T-cell (primary cell): ENCODE data around the gene FBXO24. TPM values are rescaled to one million over a fixed set of nuclear protein-coding genes. Genes with fewer than 3 reads are reported as not detected.
A peak's percentile ranks its signal among the peaks of the same experiment; 100 is the strongest.

Experiments
- ATAC-seq, 4 experiments: fragments of 200-7000 bp in 3 of 4; fragments of 150-1000 bp in 1 of 4; cut with Tn5 transposase; replicated peaks in 1 of 4; 1 replicate in 3 of 4; 2 replicates in 1 of 4; pipeline ENCODE4 v1.10.0; 2021; ENCODE audit warnings: moderate library complexity in 3 of 4, mild to moderate bottlenecking in 2 of 4, moderate number of reproducible peaks in 1 of 4
- CTCF ChIA-PET, 2 donors: fragments of 300-600 bp; sonication (Branson Sonifier 250); formaldehyde crosslinking; loops; one replicate each; lab custom pipeline; 2022; ENCODE audit warnings: antibody characterized with exemption in 2 of 2; lab: Charles Lee
- POLR2A ChIA-PET, 2 donors: fragments of 300-600 bp; sonication (Branson Sonifier 250); formaldehyde crosslinking; loops; one replicate each; lab custom pipeline; 2022; ENCODE audit warnings: antibody characterized with exemption in 2 of 2; lab: Charles Lee
- DNase-seq, 35 experiments: peaks; one replicate each; pipeline versions ENCODE4 v3.0.0 to v3.0.0-alpha.2; 2013 to 2023
- H3K27ac ChIP-seq: one replicate; pipeline ENCODE4 v1.5.1; 2013; ENCODE audit warnings: low read length
- H3K27me3 ChIP-seq, 2 experiments: replicated peaks in 1 of 2; 1 replicate in 1 of 2; 2 replicates in 1 of 2; pipeline versions ENCODE4 v1.6.1 to v1.7.0; 2013; ENCODE audit warnings: low read length in 1 of 2, mixed read lengths in 1 of 2; ENCODE audit not compliant: control insufficient read depth in 2 of 2, insufficient read depth in 2 of 2; ENCODE audit errors: extremely low read depth in 1 of 2
- H3K36me3 ChIP-seq, 2 donors: 1 replicate in 1 of 2; 2 replicates in 1 of 2; pipeline versions ENCODE4 v1.6.1 to v1.7.0; 2013; ENCODE audit warnings: low read length in 1 of 2; ENCODE audit not compliant: control insufficient read depth in 2 of 2, insufficient read depth in 1 of 2; ENCODE audit errors: extremely low read depth in 1 of 2
- H3K4me1 ChIP-seq, 2 experiments: 1 replicate in 1 of 2; 2 replicates in 1 of 2; pipeline versions ENCODE4 v1.6.1 to v1.7.0; 2013; ENCODE audit warnings: low read length in 2 of 2, mixed read lengths in 1 of 2; ENCODE audit not compliant: insufficient read depth in 2 of 2, control insufficient read depth in 1 of 2; ENCODE audit errors: extremely low read depth in 1 of 2
- H3K4me3 ChIP-seq, 2 donors: 1 replicate in 1 of 2; 2 replicates in 1 of 2; pipeline versions ENCODE4 v1.5.1 to v1.7.0; 2013; ENCODE audit warnings: mild to moderate bottlenecking in 2 of 2, low read length in 1 of 2, moderate library complexity in 1 of 2; ENCODE audit not compliant: control insufficient read depth in 1 of 2; ENCODE audit errors: extremely low read depth in 1 of 2
- H3K9me3 ChIP-seq: 2 replicates; pipeline ENCODE4 v1.7.0; 2013
- H3K27ac Mint-ChIP-seq, 2 donors: one replicate each; pipeline ENCODE4 v1.8.0; 2020 to 2021; ENCODE audit warnings: mild to moderate bottlenecking in 2 of 2, mixed read lengths in 2 of 2
- H3K27me3 Mint-ChIP-seq, 2 donors: one replicate each; pipeline ENCODE4 v1.8.0; 2021 to 2022; ENCODE audit warnings: mixed read lengths in 2 of 2
- H3K36me3 Mint-ChIP-seq: one replicate; pipeline ENCODE4 v1.8.0; 2021; ENCODE audit warnings: mixed read lengths
- H3K4me1 Mint-ChIP-seq, 3 donors: one replicate each; pipeline ENCODE4 v1.8.0; 2020 to 2022; ENCODE audit warnings: mixed read lengths in 3 of 3, mild to moderate bottlenecking in 1 of 3
- H3K4me3 Mint-ChIP-seq, 3 donors: one replicate each; pipeline ENCODE4 v1.8.0; 2020 to 2022; ENCODE audit warnings: mild to moderate bottlenecking in 3 of 3, mixed read lengths in 3 of 3, moderate library complexity in 3 of 3
- H3K9me3 Mint-ChIP-seq, 3 donors: one replicate each; pipeline ENCODE4 v1.8.0; 2020 to 2022; ENCODE audit warnings: mixed read lengths in 3 of 3
- WGBS: methylation state at CpG from one replicate; pipeline ENCODE4 v1.1.5; 2013; ENCODE audit warnings: missing lambda C conversion rate; ENCODE audit not compliant: insufficient coverage; 5-methylcytosine and 5-hydroxymethylcytosine counted together
- total RNA-seq, 35 experiments: library from RNA in 6 of 35; stranded (reverse) in 6 of 35; fragments of 120-200 nt in 1 of 35; gene quantifications; one replicate each; pipeline versions ENCODE4 v1.2.1 to v1.2.4 and lab custom pipeline; 2013 to 2026

The FBXO24 gene
- total RNA-seq, 5 donors from 2014 or later (not counting 1 experiment from before 2014, with no cell fraction given), result 0.70 to 1.7 (median 1.3) TPM

GRCh38 chr7:100552532-100552931, 33.6 kb upstream of the FBXO24 start:
- H3K36me3 Mint-ChIP-seq, result peaks cover 43% of the 10 kb centered on the region
- CTCF ChIA-PET, result no interaction called here
- H3K27ac ChIP-seq, result no peak overlapping the region

GRCh38 chr7:100553032-100553431, 33.1 kb upstream of the FBXO24 start:
- H3K9me3 ChIP-seq, result no peaks in the 10 kb centered on the region
- no peak overlapping the region for H3K4me3 ChIP-seq
- DNase-seq (no peak), ATAC-seq (no peak)
- ChIA-PET CTCF (no interaction called here), POLR2A (no interaction called here)
- Mint-ChIP-seq H3K27me3 (no peaks in the 10 kb centered on the region), H3K9me3 (no peaks in the 10 kb centered on the region), H3K4me1 (peaks cover 23 to 30% (median 25%) of the 10 kb centered on the region in 3 donors), H3K36me3 (peaks cover 43% of the 10 kb centered on the region), H3K4me3 (no peak overlapping the region), H3K27ac (peak overlapping the region in 1 of 2 donors; percentile 9)
- 100% methylated on average over 1 of the region's 3 CpGs for WGBS
- peaks cover 7 to 33% of the 10 kb centered on the region in 2 experiments for H3K4me1 ChIP-seq
- H3K27me3 ChIP-seq, result no peaks in the 10 kb centered on the region
- peaks cover 25 to 58% of the 10 kb centered on the region in 2 donors for H3K36me3 ChIP-seq
- no peak overlapping the region for H3K27ac ChIP-seq

More at GRCh38 chr7:100552532-100552931, 33.6 kb upstream of the FBXO24 start:
- POLR2A ChIA-PET, result no interaction called here
- H3K4me3 Mint-ChIP-seq, result no peak overlapping the region
- peaks cover 25 to 58% of the 10 kb centered on the region in 2 donors for H3K36me3 ChIP-seq
- no peak for ATAC-seq
- DNase-seq, result no peak
- H3K9me3 ChIP-seq, result no peaks in the 10 kb centered on the region
- H3K27me3 Mint-ChIP-seq, result no peaks in the 10 kb centered on the region
- H3K4me3 ChIP-seq, result no peak overlapping the region
- peak overlapping the region; percentile 37 to 49 for H3K27ac Mint-ChIP-seq
- H3K9me3 Mint-ChIP-seq, result no peaks in the 10 kb centered on the region
- no peaks in the 10 kb centered on the region for H3K27me3 ChIP-seq
- H3K4me1 Mint-ChIP-seq, result peaks cover 28 to 35% (median 30%) of the 10 kb centered on the region in 3 donors
- H3K4me1 ChIP-seq, result peaks cover 12 to 38% of the 10 kb centered on the region in 2 experiments
- WGBS, result 100% methylated on average over 2 of the region's 2 CpGs

GRCh38 chr7:100555701-100556100, 30.4 kb upstream of the FBXO24 start:
- no peaks in the 10 kb centered on the region for H3K27me3 Mint-ChIP-seq
- Histone ChIP-seq H3K27me3 (no peaks in the 10 kb centered on the region), H3K4me1 (peaks cover 0 to 16% of the 10 kb centered on the region in 2 experiments), H3K36me3 (peaks cover 27 to 63% of the 10 kb centered on the region in 2 donors), H3K9me3 (no peaks in the 10 kb centered on the region), H3K27ac (no peak overlapping the region), H3K4me3 (no peak overlapping the region)
- CTCF ChIA-PET, result interaction anchor here in 1 of 2 donors (0.7 kb wide), 1 partner anchor 20 kb away, joined by 5 read pairs; no protein-coding TSS in a partner anchor
- H3K4me1 Mint-ChIP-seq, result peaks cover 9 to 18% (median 14%) of the 10 kb centered on the region in 3 donors
- peak overlapping the region; percentile 7 to 29 for H3K27ac Mint-ChIP-seq
- POLR2A ChIA-PET, result interaction anchor here (0.5 to 0.6 kb wide), 2 partner anchors 58 to 660 kb away, joined by 3 to 5 read pairs; no protein-coding TSS in a partner anchor
- no peak for ATAC-seq
- peaks cover 32% of the 10 kb centered on the region for H3K36me3 Mint-ChIP-seq
- H3K9me3 Mint-ChIP-seq, result no peaks in the 10 kb centered on the region
- H3K4me3 Mint-ChIP-seq, result no peak overlapping the region
- 82% methylated on average over 3 of the region's 5 CpGs for WGBS
- DNase-seq, result no peak

- Mint-ChIP-seq H3K4me1 (peaks cover 9 to 16% (median 11%) of the 10 kb centered on the region in 3 donors), H3K4me3 (no peak overlapping the region), H3K27ac (peak overlapping the region; percentile 59 to 69), H3K27me3 (no peaks in the 10 kb centered on the region), H3K9me3 (no peaks in the 10 kb centered on the region), H3K36me3 (peaks cover 32% of the 10 kb centered on the region)
- Histone ChIP-seq H3K4me3 (no peak overlapping the region), H3K4me1 (peaks cover 0 to 10% of the 10 kb centered on the region in 2 experiments), H3K9me3 (no peaks in the 10 kb centered on the region), H3K36me3 (peaks cover 24 to 59% of the 10 kb centered on the region in 2 donors), H3K27me3 (no peaks in the 10 kb centered on the region), H3K27ac (no peak overlapping the region)
- POLR2A ChIA-PET, result no interaction called here
- ATAC-seq, result no peak
- DNase-seq, result no peak
- CTCF ChIA-PET, result interaction anchor here in 1 of 2 donors (0.5 kb wide), 1 partner anchor 174 kb away, joined by 4 read pairs; no protein-coding TSS in a partner anchor
- WGBS, result 100% methylated on average over 1 of the region's 4 CpGs
These were observed 29.6 kb upstream of the FBXO24 start for GRCh38 chr7:100556541-100556940.

GRCh38 chr7:100559127-100559526, 27.0 kb upstream of the FBXO24 start:
- Histone ChIP-seq H3K27me3 (no peaks in the 10 kb centered on the region), H3K9me3 (no peaks in the 10 kb centered on the region), H3K4me1 (peaks cover 0 to 16% of the 10 kb centered on the region in 2 experiments), H3K36me3 (peaks cover 30 to 52% of the 10 kb centered on the region in 2 donors), H3K4me3 (no peak overlapping the region), H3K27ac (no peak overlapping the region)
- Mint-ChIP-seq H3K27me3 (no peaks in the 10 kb centered on the region), H3K4me1 (peaks cover 14 to 17% (median 15%) of the 10 kb centered on the region in 3 donors), H3K27ac (peak overlapping the region; percentile 57 to 67), H3K4me3 (no peak overlapping the region), H3K9me3 (no peaks in the 10 kb centered on the region), H3K36me3 (peaks cover 28% of the 10 kb centered on the region)
- WGBS, result no CpG with 5 or more reads among the region's 4 CpGs
- CTCF ChIA-PET, result interaction anchor here (0.6 to 2.4 kb wide), 20 partner anchors 10 to 584 kb away, joined by 3 to 17 read pairs (median 5); partner anchors contain the start of gene AGFG2 (in 1 of the 2)
- POLR2A ChIA-PET, result interaction anchor here (0.6 to 1.0 kb wide), 3 partner anchors 48 to 1438 kb away, joined by 3 read pairs; no protein-coding TSS in a partner anchor
- ATAC-seq (no peak), DNase-seq (no peak)

GRCh38 chr7:100561491-100562194, 24.5 kb upstream of the FBXO24 start:
- ChIA-PET POLR2A (no interaction called here), CTCF (interaction anchor here in 1 of 2 donors (0.5 to 0.7 kb wide), 3 partner anchors 17 to 126 kb away, joined by 3 to 10 read pairs (median 6); no protein-coding TSS in a partner anchor)
- H3K4me1 Mint-ChIP-seq, result peaks cover 15 to 25% (median 16%) of the 10 kb centered on the region in 3 donors
- no peak for ATAC-seq
- no peaks in the 10 kb centered on the region for H3K9me3 Mint-ChIP-seq
- H3K4me3 Mint-ChIP-seq, result no peak overlapping the region
- no peaks in the 10 kb centered on the region for H3K27me3 Mint-ChIP-seq
- H3K27me3 ChIP-seq, result no peaks in the 10 kb centered on the region
- no peak overlapping the region for H3K27ac ChIP-seq
- no peak overlapping the region for H3K4me3 ChIP-seq
- H3K36me3 ChIP-seq, result peaks cover 17 to 39% of the 10 kb centered on the region in 2 donors
- H3K4me1 ChIP-seq, result peaks cover 0 to 18% of the 10 kb centered on the region in 2 experiments
- DNase-seq, result no peak
- H3K27ac Mint-ChIP-seq, result no peak overlapping the region
- H3K36me3 Mint-ChIP-seq, result peaks cover 16% of the 10 kb centered on the region
- no peaks in the 10 kb centered on the region for H3K9me3 ChIP-seq
- WGBS, result 100% methylated on average over 12 of the region's 12 CpGs
